ENCODE results near the gene NEAT1. TPM values are rescaled to one million over a fixed set of nuclear protein-coding genes. Genes with fewer than 3 reads are reported as not detected.

The NEAT1 gene
- total RNA-seq, 2 experiments from 2014 or later: 402 to 407 TPM

GRCh38 chr11:65489035-65489705 is 66.6 kb downstream of the NEAT1 start:
- Mint-ChIP-seq H3K27ac (no peak overlapping the region), H3K36me3 (no peaks in the 10 kb centered on the region), H3K9me3 (no peaks in the 10 kb centered on the region), H3K4me1 (peaks cover 24% of the 10 kb centered on the region), H3K27me3 (peaks cover 2% of the 10 kb centered on the region), H3K4me3 (no peak overlapping the region)
- DNase-seq (no peak), ATAC-seq (ENCODE audit: low read depth) (no peak)
- POLR2A ChIA-PET: interaction anchor here (7.3 to 28.7 kb wide), 4 partner anchors 9 to 68 kb away, joined by 46 to 2884 read pairs (median 384); partner anchors contain the start of genes MALAT1 and NEAT1

GRCh38 chr11:65489706-65490320 is 67.2 kb downstream of the NEAT1 start:
- POLR2A ChIA-PET: interaction anchor here (7.3 to 28.7 kb wide), 4 partner anchors 8 to 69 kb away, joined by 46 to 2884 read pairs (median 384); partner anchors contain the start of genes MALAT1 and NEAT1
- ATAC-seq (ENCODE audit: low read depth): no peak
- Mint-ChIP-seq H3K27me3 (peaks cover 2% of the 10 kb centered on the region), H3K27ac (no peak overlapping the region), H3K36me3 (no peaks in the 10 kb centered on the region), H3K9me3 (no peaks in the 10 kb centered on the region), H3K4me1 (peaks cover 29% of the 10 kb centered on the region), H3K4me3 (no peak overlapping the region)
- DNase-seq: no peak

- peaks cover 27% of the 10 kb centered on the region for H3K4me1 Mint-ChIP-seq
- ATAC-seq (ENCODE audit: low read depth) (no peak), DNase-seq (no peak)
- H3K4me3 Mint-ChIP-seq: no peak overlapping the region
- no peaks in the 10 kb centered on the region for H3K27me3 Mint-ChIP-seq
- POLR2A ChIA-PET: interaction anchor here (7.3 to 28.7 kb wide), 3 partner anchors 15 to 70 kb away, joined by 46 to 2884 read pairs (median 686); partner anchors contain the start of gene NEAT1
- no peak overlapping the region for H3K27ac Mint-ChIP-seq
- H3K36me3 Mint-ChIP-seq: no peaks in the 10 kb centered on the region
- no peaks in the 10 kb centered on the region for H3K9me3 Mint-ChIP-seq
These were observed 68.5 kb downstream of the NEAT1 start for GRCh38 chr11:65491163-65491465.

GRCh38 chr11:65491614-65492386 is 69.2 kb downstream of the NEAT1 start:
- Mint-ChIP-seq H3K9me3 (no peaks in the 10 kb centered on the region), H3K36me3 (no peaks in the 10 kb centered on the region), H3K4me1 (peaks cover 32% of the 10 kb centered on the region), H3K27me3 (no peaks in the 10 kb centered on the region), H3K27ac (no peak overlapping the region), H3K4me3 (no peak overlapping the region)
- DNase-seq: no peak
- POLR2A ChIA-PET: interaction anchor here (7.3 to 28.7 kb wide), 3 partner anchors 14 to 70 kb away, joined by 46 to 2884 read pairs (median 686); partner anchors contain the start of gene NEAT1
- ATAC-seq (ENCODE audit: low read depth): no peak

- no peaks in the 10 kb centered on the region for H3K27me3 Mint-ChIP-seq
- peaks cover 36% of the 10 kb centered on the region for H3K4me1 Mint-ChIP-seq
- ATAC-seq (ENCODE audit: low read depth) (no peak), DNase-seq (no peak)
- POLR2A ChIA-PET: interaction anchor here (7.3 to 28.7 kb wide), 3 partner anchors 14 to 71 kb away, joined by 46 to 2884 read pairs (median 686); partner anchors contain the start of gene NEAT1
- no peak overlapping the region for H3K27ac Mint-ChIP-seq
- H3K36me3 Mint-ChIP-seq: no peaks in the 10 kb centered on the region
- H3K4me3 Mint-ChIP-seq: no peak overlapping the region
- H3K9me3 Mint-ChIP-seq: no peaks in the 10 kb centered on the region
These were observed 69.7 kb downstream of the NEAT1 start for GRCh38 chr11:65492387-65492636.

- POLR2A ChIA-PET: interaction anchor here (7.3 to 28.7 kb wide), 3 partner anchors 13 to 71 kb away, joined by 46 to 2884 read pairs (median 686); partner anchors contain the start of gene NEAT1
- H3K27ac Mint-ChIP-seq: no peak overlapping the region
- H3K4me1 Mint-ChIP-seq: peaks cover 35% of the 10 kb centered on the region
- DNase-seq (no peak), ATAC-seq (ENCODE audit: low read depth) (no peak)
- H3K4me3 Mint-ChIP-seq: no peak overlapping the region
- H3K9me3 Mint-ChIP-seq: no peaks in the 10 kb centered on the region
- no peaks in the 10 kb centered on the region for H3K36me3 Mint-ChIP-seq
- no peaks in the 10 kb centered on the region for H3K27me3 Mint-ChIP-seq
These were observed 70.2 kb downstream of the NEAT1 start for GRCh38 chr11:65492637-65493366.

- Mint-ChIP-seq H3K36me3 (no peaks in the 10 kb centered on the region), H3K4me3 (no peak overlapping the region), H3K27ac (no peak overlapping the region), H3K27me3 (no peaks in the 10 kb centered on the region), H3K4me1 (peaks cover 28% of the 10 kb centered on the region), H3K9me3 (no peaks in the 10 kb centered on the region)
- DNase-seq: no peak
- POLR2A ChIA-PET: interaction anchor here (0.6 to 28.7 kb wide), 4 partner anchors 13 to 86 kb away, joined by 5 to 2884 read pairs (median 366); partner anchors contain the start of gene NEAT1
- no peak for ATAC-seq (ENCODE audit: low read depth)
These were observed 71.0 kb downstream of the NEAT1 start for GRCh38 chr11:65493367-65494176.

Other genes starting within 250 kb of the NEAT1 start
- 100 to 1,000 TPM; 164 to 174 TPM for gene CAPN1, start 240.9 kb upstream of the NEAT1 start, total RNA-seq
- 10 to 100 TPM; 57.3 to 62.2 TPM for gene POLA2, start 160.8 kb upstream of the NEAT1 start, total RNA-seq
- 1 to 10 TPM in 1 of 2 experiments, under 1 TPM in 1; 0.51 to 1.7 TPM for gene CDC42EP2, start 107.9 kb upstream of the NEAT1 start, total RNA-seq
- gene DPF2, start 88.9 kb upstream of the NEAT1 start, total RNA-seq: 10 to 100 TPM; 80.2 to 82.7 TPM
- gene TIGD3, start 68.0 kb upstream of the NEAT1 start, total RNA-seq: 1 to 10 TPM in 1 of 2 experiments, under 1 TPM in 1; 0.97 to 1.2 TPM
- gene SLC25A45, start 40.2 kb upstream of the NEAT1 start, total RNA-seq: 10 to 100 TPM; 25.5 to 29.6 TPM
- gene FRMD8, start 36.2 kb upstream of the NEAT1 start, total RNA-seq: 10 to 100 TPM; 51.5 to 55.4 TPM
- over 10,000 TPM; 13,719 to 14,448 TPM for gene MALAT1, start 76.2 kb downstream of the NEAT1 start, total RNA-seq
- gene SCYL1, start 102.3 kb downstream of the NEAT1 start, total RNA-seq: 10 to 100 TPM; 74.2 to 74.9 TPM
- gene LTBP3, start 135.6 kb downstream of the NEAT1 start, total RNA-seq: 100 to 1,000 TPM; 116 to 119 TPM
- gene ZNRD2, start 147.7 kb downstream of the NEAT1 start, total RNA-seq: 10 to 100 TPM; 27.2 to 30.0 TPM
- gene FAM89B, start 149.7 kb downstream of the NEAT1 start, total RNA-seq: 10 to 100 TPM; 40.9 to 44.1 TPM
- gene EHBP1L1, start 153.3 kb downstream of the NEAT1 start, total RNA-seq: 100 to 1,000 TPM; 118 to 120 TPM
- 1 to 10 TPM in 1 of 2 experiments, under 1 TPM in 1; 0.96 to 1.0 TPM for gene KCNK7, start 173.0 kb downstream of the NEAT1 start, total RNA-seq
- 10 to 100 TPM; 69.9 to 73.1 TPM for gene MAP3K11, start 191.4 kb downstream of the NEAT1 start, total RNA-seq
- gene PCNX3, start 193.0 kb downstream of the NEAT1 start, total RNA-seq: 10 to 100 TPM; 57.2 to 60.2 TPM
- 100 to 1,000 TPM; 245 to 266 TPM for gene SIPA1, start 215.3 kb downstream of the NEAT1 start, total RNA-seq
- gene RELA, start 240.1 kb downstream of the NEAT1 start, total RNA-seq: 100 to 1,000 TPM; 112 to 117 TPM

Data from activated naive CD8-positive, alpha-beta T cell treated with anti-CD3 and anti-CD28 coated beads, Interleukin-2, amount 10 ng/mL, durations not matched to agents 7 days and 5 days (primary cell).